H7 (cell line): Measurements from ENCODE around the gene UBE2O. TPM values are rescaled to one million over a fixed set of nuclear protein-coding genes. Genes with fewer than 3 reads are reported as not detected.

Experiments used
- DNase-seq: peaks from one replicate; pipeline ENCODE4 v3.0.0; 2012
- H3K27me3 ChIP-seq: 2 replicates; pipeline ENCODE4 v1.6.0; 2011; ENCODE audit warnings: mild to moderate bottlenecking, low read length; ENCODE audit not compliant: control insufficient read depth, insufficient read depth
- H3K36me3 ChIP-seq: replicated peaks from 2 replicates; pipeline ENCODE4 v1.5.1; 2011; ENCODE audit warnings: low read length; ENCODE audit not compliant: control insufficient read depth, insufficient read depth
- H3K4me3 ChIP-seq: 2 replicates; pipeline ENCODE4 v1.5.1; 2011; ENCODE audit warnings: low read depth, mild to moderate bottlenecking, control low read depth, low read length, moderate library complexity; ENCODE audit not compliant: insufficient read depth
- total RNA-seq: library from RNA; depleted of rRNA; stranded (reverse); fragments of >200 nt; shearing (Covaris generic); gene quantifications from 2 replicates; pipeline ENCODE4 v1.2.3, GENCODE V29; 2014

The UBE2O gene
- total RNA-seq, 1 experiment from 2014 or later = 58.7 TPM

- no peaks in the 10 kb centered on the region for H3K27me3 ChIP-seq
- no peak overlapping the region for H3K4me3 ChIP-seq
- DNase-seq = no peak
- H3K36me3 ChIP-seq = peaks cover 45% of the 10 kb centered on the region
Measured at GRCh38 chr17:76394166-76394565, 58.8 kb downstream of the UBE2O start.

- no peak for DNase-seq
- Histone ChIP-seq H3K36me3 (peaks cover 23% of the 10 kb centered on the region), H3K27me3 (peaks cover under 1% of the 10 kb centered on the region), H3K4me3 (no peak overlapping the region)
Measured at GRCh38 chr17:76391200-76391715, 61.7 kb downstream of the UBE2O start.

GRCh38 chr17:76390003-76390421 lies 62.9 kb downstream of the UBE2O start:
- peak; percentile 76 for DNase-seq
- Histone ChIP-seq H3K4me3 (no peak overlapping the region), H3K36me3 (peaks cover 14% of the 10 kb centered on the region), H3K27me3 (peaks cover 13% of the 10 kb centered on the region)

- peaks cover 20% of the 10 kb centered on the region for H3K27me3 ChIP-seq
- no peak overlapping the region for H3K4me3 ChIP-seq
- H3K36me3 ChIP-seq = peaks cover 10% of the 10 kb centered on the region
- DNase-seq = peak; percentile 83
Measured at GRCh38 chr17:76388966-76389888, 63.7 kb downstream of the UBE2O start.

GRCh38 chr17:76386966-76387765 lies 65.8 kb downstream of the UBE2O start:
- no peak overlapping the region for H3K4me3 ChIP-seq
- no peak for DNase-seq
- H3K36me3 ChIP-seq = peaks cover 6% of the 10 kb centered on the region
- H3K27me3 ChIP-seq = peaks cover 38% of the 10 kb centered on the region

- H3K27me3 ChIP-seq = peaks cover 40% of the 10 kb centered on the region
Measured at GRCh38 chr17:76385892-76386786, 66.8 kb downstream of the UBE2O start.

GRCh38 chr17:76384987-76385891 lies 67.7 kb downstream of the UBE2O start:
- peaks cover 40% of the 10 kb centered on the region for H3K27me3 ChIP-seq
- peak overlapping the region; percentile 63 for H3K4me3 ChIP-seq
- peak; percentile 84 for DNase-seq
- no peaks in the 10 kb centered on the region; the same call in 1 of the 2 replicates for H3K36me3 ChIP-seq

More at GRCh38 chr17:76385892-76386786, 66.8 kb downstream of the UBE2O start:
- Histone ChIP-seq H3K4me3 (no peak overlapping the region), H3K36me3 (peaks cover 4% of the 10 kb centered on the region)
- DNase-seq = peak; percentile 97

GRCh38 chr17:76384222-76384986 lies 68.5 kb downstream of the UBE2O start, which contains the start of gene SPHK1:
TSS of gene SPHK1 (plus strand) at chr17:76384609. CDS start at chr17:76385645, 1,036 bp downstream.
- peak; percentile 96 for DNase-seq
- Histone ChIP-seq H3K4me3 (peak within 1 kb of the TSS; percentile 63), H3K36me3 (no peaks in the 10 kb centered on the region; the same call in 1 of the 2 replicates), H3K27me3 (peaks cover 40% of the 10 kb centered on the region)

GRCh38 chr17:76383546-76384221 lies 69.3 kb downstream of the UBE2O start:
- no peaks in the 10 kb centered on the region; the same call in 1 of the 2 replicates for H3K36me3 ChIP-seq
- peaks cover 40% of the 10 kb centered on the region for H3K27me3 ChIP-seq
- peak; percentile 91 for DNase-seq
- H3K4me3 ChIP-seq = peak overlapping the region; percentile 63

GRCh38 chr17:76382803-76383545 lies 70.0 kb downstream of the UBE2O start:
- peak; percentile 94 for DNase-seq
- Histone ChIP-seq H3K4me3 (peak overlapping the region; percentile 63), H3K36me3 (no peaks in the 10 kb centered on the region), H3K27me3 (peaks cover 40% of the 10 kb centered on the region)

- Histone ChIP-seq H3K4me3 (peak overlapping the region; percentile 63), H3K27me3 (peaks cover 40% of the 10 kb centered on the region), H3K36me3 (no peaks in the 10 kb centered on the region)
- DNase-seq = peak; percentile 93
Measured at GRCh38 chr17:76382351-76382802, 70.6 kb downstream of the UBE2O start.
